ENCODE data around the gene ZNF619. TPM values are rescaled to one million over a fixed set of nuclear protein-coding genes. Genes with fewer than 3 reads are reported as not detected.

Gene ZNF619
- total RNA-seq, 6 experiments from 2014 or later = 2.0 to 5.2 (median 4.5) TPM

DNA sequence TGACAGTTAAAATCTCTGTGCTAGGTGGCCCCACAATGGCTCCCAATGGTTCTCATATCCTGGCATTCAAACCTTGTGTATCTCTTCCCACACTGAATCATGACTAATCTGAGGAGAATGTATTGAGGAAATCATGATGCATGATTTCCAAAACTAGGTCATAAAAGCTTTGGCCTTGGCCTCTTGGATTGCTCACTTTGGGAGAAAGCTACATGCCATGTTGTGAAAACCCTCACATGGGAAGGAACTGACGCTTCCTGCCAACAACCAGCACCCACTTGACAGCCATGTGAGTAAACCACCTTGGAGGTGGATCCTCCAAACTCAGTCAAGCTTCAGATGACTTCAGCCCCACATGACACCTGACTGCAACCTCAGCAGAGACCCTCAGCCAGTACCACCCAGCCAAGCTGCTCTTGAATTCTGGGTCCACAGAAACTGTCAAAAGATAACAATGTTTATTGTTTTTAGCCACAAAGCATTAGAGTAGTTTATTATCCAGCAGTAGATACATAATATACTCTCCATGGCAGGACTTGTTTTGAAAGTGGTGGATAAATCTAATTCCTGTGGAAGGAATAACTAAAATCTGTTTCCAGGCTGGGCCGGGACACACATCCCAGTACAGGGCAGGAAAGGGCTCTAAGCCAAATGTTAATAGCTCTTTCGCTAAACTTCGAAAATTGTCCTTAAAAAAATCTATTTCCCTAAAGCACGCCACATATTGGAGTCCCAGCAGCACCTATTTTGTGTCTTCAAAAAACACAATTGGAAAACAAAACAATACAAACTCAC lies 27.9 kb downstream of the ZNF619 start:
- WGBS (ENCODE audit: insufficient coverage, low coverage, low lambda C conversion rate, missing lambda C conversion rate) = 51% methylated on average over 5 of the region's 5 CpGs
- TF ChIP-seq, protein P1, sequence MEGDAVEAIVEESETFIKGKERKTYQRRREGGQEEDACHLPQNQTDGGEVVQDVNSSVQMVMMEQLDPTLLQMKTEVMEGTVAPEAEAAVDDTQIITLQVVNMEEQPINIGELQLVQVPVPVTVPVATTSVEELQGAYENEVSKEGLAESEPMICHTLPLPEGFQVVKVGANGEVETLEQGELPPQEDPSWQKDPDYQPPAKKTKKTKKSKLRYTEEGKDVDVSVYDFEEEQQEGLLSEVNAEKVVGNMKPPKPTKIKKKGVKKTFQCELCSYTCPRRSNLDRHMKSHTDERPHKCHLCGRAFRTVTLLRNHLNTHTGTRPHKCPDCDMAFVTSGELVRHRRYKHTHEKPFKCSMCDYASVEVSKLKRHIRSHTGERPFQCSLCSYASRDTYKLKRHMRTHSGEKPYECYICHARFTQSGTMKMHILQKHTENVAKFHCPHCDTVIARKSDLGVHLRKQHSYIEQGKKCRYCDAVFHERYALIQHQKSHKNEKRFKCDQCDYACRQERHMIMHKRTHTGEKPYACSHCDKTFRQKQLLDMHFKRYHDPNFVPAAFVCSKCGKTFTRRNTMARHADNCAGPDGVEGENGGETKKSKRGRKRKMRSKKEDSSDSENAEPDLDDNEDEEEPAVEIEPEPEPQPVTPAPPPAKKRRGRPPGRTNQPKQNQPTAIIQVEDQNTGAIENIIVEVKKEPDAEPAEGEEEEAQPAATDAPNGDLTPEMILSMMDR (IDR thresholded peaks at IDR 0.05) = no peak
- TF ChIP-seq POLR2A (IDR thresholded peaks at IDR 0.05) = no peak
- Histone ChIP-seq H3K27ac (no peak overlapping the region), H3K9me3 (no peaks in the 10 kb centered on the region), H3K27me3 (no peaks in the 10 kb centered on the region), H3K36me3 (no peaks in the 10 kb centered on the region), H3K4me3 (no peak overlapping the region), H3K4me1 (peaks cover 0 to 4% (median 0%) of the 10 kb centered on the region in 4 donors)
- intact Hi-C loops (cut with DNase I) = no loop called here
- DNase-seq (peak in 1 of 3 donors; percentile 33), ATAC-seq (peak in 2 of 4 donors; percentile 9 to 73)

DNA sequence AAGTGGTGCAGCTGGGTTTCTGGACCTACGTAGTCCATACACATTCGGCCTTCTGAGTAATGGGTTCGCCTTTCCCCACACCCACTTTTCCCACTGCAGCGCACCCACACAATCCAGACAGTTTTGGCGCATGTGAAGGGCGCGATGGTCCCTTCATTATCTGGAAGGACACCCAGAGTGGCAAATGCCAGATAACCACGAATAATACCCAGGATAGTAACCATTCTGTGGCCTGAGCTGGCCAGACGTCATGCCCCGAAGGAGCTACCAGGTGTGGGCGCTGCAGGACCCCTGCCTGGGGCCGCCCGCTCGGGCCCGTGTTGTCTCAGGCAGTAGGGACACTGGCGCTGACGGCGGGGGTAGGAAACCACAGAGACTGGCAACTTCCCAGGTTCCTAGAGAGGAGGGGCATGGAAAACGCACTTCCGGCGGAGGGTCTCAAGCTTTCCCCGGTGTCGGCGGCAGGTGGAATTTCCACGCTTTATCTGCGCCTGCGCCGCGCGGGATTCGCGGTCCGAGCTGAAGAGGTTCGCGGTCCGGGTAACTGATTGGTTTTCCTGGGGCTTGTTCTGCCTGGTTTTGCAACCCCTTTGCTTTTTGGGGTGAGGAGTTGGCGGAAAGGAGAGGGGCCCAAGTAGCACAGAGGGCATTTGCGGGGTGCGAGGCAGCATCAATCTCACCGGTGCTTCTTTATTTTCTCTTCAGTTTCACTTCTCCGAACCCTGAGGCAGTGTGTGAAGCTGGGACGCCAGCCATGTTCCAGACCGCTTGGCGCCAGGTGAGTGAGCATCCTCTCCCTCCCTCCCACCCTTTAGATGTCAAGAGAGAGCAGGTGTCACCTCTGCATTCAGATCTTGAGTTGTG lies 28.9 kb downstream of the ZNF619 start, which contains the start of gene ZNF620:
ZNF620 (plus strand) TSS at position 441 of the 864 bp plus-strand sequence; CDS start at position 755, 314 bp downstream.
- peak within 1 kb of the TSS; percentile 42 to 70 (median 58) for H3K27ac ChIP-seq
- WGBS (ENCODE audit: insufficient coverage, low coverage, low lambda C conversion rate, missing lambda C conversion rate) = 3% methylated on average over 24 of the region's 44 CpGs

DNA sequence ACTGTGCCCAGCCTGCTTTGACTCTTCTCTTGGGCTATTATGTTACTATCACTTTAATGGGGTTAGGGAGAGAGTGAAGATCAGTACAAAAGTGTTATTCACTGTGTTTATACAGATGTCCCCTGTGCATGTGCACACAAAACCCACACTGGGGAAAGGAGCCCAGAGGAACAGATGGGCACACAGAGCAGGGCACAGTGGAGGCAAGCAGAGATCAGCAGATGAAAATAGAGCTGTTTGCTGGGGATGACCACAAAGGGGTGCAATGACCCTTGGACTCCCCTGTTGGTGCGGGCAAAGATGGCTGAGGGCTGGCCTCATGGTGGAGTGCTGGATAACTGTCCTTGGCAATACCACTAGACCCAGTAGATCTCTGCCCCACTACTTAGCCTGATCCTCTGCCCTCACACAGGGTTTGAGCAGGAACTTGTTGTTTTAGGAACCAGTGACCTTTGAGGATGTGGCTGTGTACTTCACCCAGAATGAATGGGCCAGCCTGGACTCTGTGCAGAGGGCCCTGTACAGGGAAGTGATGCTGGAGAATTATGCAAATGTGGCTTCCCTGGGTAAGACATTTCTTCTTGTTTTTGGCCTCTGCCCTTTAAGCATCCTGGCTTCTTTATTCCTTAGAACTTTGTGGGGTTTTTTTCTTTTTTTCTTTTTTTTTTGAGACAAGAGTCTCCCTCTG lies 34.3 kb downstream of the ZNF619 start:
- H3K27me3 ChIP-seq = no peaks in the 10 kb centered on the region
- H3K9me3 ChIP-seq = no peaks in the 10 kb centered on the region
- peaks cover 0 to under 1% (median 0%) of the 10 kb centered on the region in 4 donors for H3K36me3 ChIP-seq
- DNase-seq (no peak), ATAC-seq (no peak)
- intact Hi-C loops (cut with DNase I) = no loop called here
- TF ChIP-seq, protein P1 (IDR thresholded peaks at IDR 0.05) = no peak
- no peak for TF ChIP-seq POLR2A (IDR thresholded peaks at IDR 0.05)
- no peak overlapping the region for H3K4me3 ChIP-seq
- H3K4me1 ChIP-seq = peaks cover 0 to 4% (median 0%) of the 10 kb centered on the region in 4 donors
- WGBS (ENCODE audit: insufficient coverage, low coverage, low lambda C conversion rate, missing lambda C conversion rate) = no CpG with 5 or more reads among the region's 1 CpG
- H3K27ac ChIP-seq = no peak overlapping the region

More for the DNA sequence above, 28.9 kb downstream of the ZNF619 start, which contains the start of gene ZNF620:
- Histone ChIP-seq H3K36me3 (no peaks in the 10 kb centered on the region), H3K27me3 (no peaks in the 10 kb centered on the region), H3K4me1 (peaks cover 0 to 4% (median 0%) of the 10 kb centered on the region in 4 donors), H3K4me3 (peak within 1 kb of the TSS; percentile 58 to 71 (median 63)), H3K9me3 (no peaks in the 10 kb centered on the region)
- ATAC-seq (peak; percentile 90 to 98 (median 96)), DNase-seq (peak; percentile 80 to 85 (median 82))
- intact Hi-C loops (cut with DNase I) = no loop called here
- peak; percentile 79 for TF ChIP-seq POLR2A (IDR thresholded peaks at IDR 0.05)
- TF ChIP-seq, protein P1 (IDR thresholded peaks at IDR 0.05) = peak in 3 of 4 donors; percentile 28 to 38 (median 33)

DNA sequence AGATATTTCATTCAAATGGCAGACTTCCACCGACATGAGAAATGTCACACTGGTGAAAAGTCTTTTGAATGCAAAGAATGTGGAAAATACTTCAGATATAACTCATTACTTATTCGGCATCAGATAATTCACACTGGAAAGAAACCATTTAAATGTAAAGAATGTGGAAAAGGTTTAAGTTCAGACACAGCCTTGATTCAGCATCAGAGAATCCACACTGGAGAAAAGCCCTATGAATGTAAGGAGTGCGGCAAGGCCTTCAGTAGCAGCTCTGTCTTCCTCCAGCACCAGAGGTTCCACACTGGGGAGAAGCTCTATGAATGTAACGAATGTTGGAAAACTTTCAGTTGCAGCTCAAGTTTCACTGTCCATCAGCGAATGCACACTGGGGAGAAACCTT lies 39.3 kb downstream of the ZNF619 start:
- Histone ChIP-seq H3K27me3 (no peaks in the 10 kb centered on the region), H3K9me3 (no peaks in the 10 kb centered on the region), H3K4me3 (no peak overlapping the region), H3K27ac (no peak overlapping the region), H3K4me1 (no peaks in the 10 kb centered on the region), H3K36me3 (peaks cover 0 to 5% (median 0%) of the 10 kb centered on the region in 4 donors)
- TF ChIP-seq POLR2A (IDR thresholded peaks at IDR 0.05) = no peak
- TF ChIP-seq, protein P1 (IDR thresholded peaks at IDR 0.05) = no peak
- intact Hi-C loops (cut with DNase I) = no loop called here
- 77% methylated on average over 5 of the region's 5 CpGs for WGBS (ENCODE audit: insufficient coverage, low coverage, low lambda C conversion rate, missing lambda C conversion rate)
- ATAC-seq (no peak), DNase-seq (no peak)
